IPS-NIHi7 (cell line): Measurements from ENCODE around the gene PACSIN3.

Experiments
- DNase-seq: peaks from one replicate; pipeline ENCODE4 v3.0.0; 2012; ENCODE audit warnings: mixed read lengths; ENCODE audit errors: extremely low spot score

Gene PACSIN3

GRCh38 chr11:47152953-47153950 is 33.0 kb downstream of the PACSIN3 start:
- peak; percentile 93 for DNase-seq

- no peak for DNase-seq
Measured at GRCh38 chr11:47152126-47152952, 33.9 kb downstream of the PACSIN3 start.

- no peak for DNase-seq
Measured at GRCh38 chr11:47149782-47150181, 36.5 kb downstream of the PACSIN3 start.

- DNase-seq, result no peak
Measured at GRCh38 chr11:47148903-47149531, 37.2 kb downstream of the PACSIN3 start.

- DNase-seq, result no peak
Measured at GRCh38 chr11:47148270-47148669, 38.0 kb downstream of the PACSIN3 start.

GRCh38 chr11:47147681-47148080 is 38.6 kb downstream of the PACSIN3 start:
- DNase-seq, result no peak

- DNase-seq, result no peak
Measured at GRCh38 chr11:47147250-47147649, 39.0 kb downstream of the PACSIN3 start.

GRCh38 chr11:47144541-47144940 is 41.7 kb downstream of the PACSIN3 start:
- no peak for DNase-seq

- DNase-seq, result no peak
Measured at GRCh38 chr11:47143322-47143721, 42.9 kb downstream of the PACSIN3 start.

- DNase-seq, result no peak
Measured at GRCh38 chr11:47139878-47140277, 46.4 kb downstream of the PACSIN3 start.

GRCh38 chr11:47137476-47137875 is 48.8 kb downstream of the PACSIN3 start:
- DNase-seq, result no peak

GRCh38 chr11:47136921-47137320 is 49.3 kb downstream of the PACSIN3 start:
- no peak for DNase-seq

- DNase-seq, result no peak
Measured at GRCh38 chr11:47136327-47136726, 49.9 kb downstream of the PACSIN3 start.

- DNase-seq, result no peak
Measured at GRCh38 chr11:47132981-47133380, 53.3 kb downstream of the PACSIN3 start.

GRCh38 chr11:47132490-47132889 is 53.7 kb downstream of the PACSIN3 start:
- no peak for DNase-seq

- no peak for DNase-seq
Measured at GRCh38 chr11:47131136-47131535, 55.1 kb downstream of the PACSIN3 start.

GRCh38 chr11:47130543-47130942 is 55.7 kb downstream of the PACSIN3 start:
- peak; percentile 26 for DNase-seq
